Keratinocyte (primary cell): ENCODE data around the gene MAVS.

Experiments
- EZH2 ChIP-seq: IDR thresholded peaks from one replicate; pipeline ENCODE4 v1.6.1; 2012; ENCODE audit warnings: inconsistent platforms, mild to moderate bottlenecking, low read length, moderate library complexity
- TF ChIP-seq, protein P1 (sequence below), 3 experiments: IDR thresholded peaks in 1 of 3; conservative IDR thresholded peaks in 1 of 3; optimal IDR thresholded peaks in 1 of 3; 2 replicates in 2 of 3; 3 replicates in 1 of 3; pipeline versions ENCODE3 to v1.5.1; 2011; ENCODE audit warnings: low read length in 3 of 3, mild to moderate bottlenecking in 3 of 3, moderate library complexity in 2 of 3, control low read depth in 1 of 3, inconsistent platforms in 1 of 3; ENCODE audit not compliant: insufficient read depth in 2 of 3; ENCODE audit errors: extremely low read depth in 1 of 3

DNA sequence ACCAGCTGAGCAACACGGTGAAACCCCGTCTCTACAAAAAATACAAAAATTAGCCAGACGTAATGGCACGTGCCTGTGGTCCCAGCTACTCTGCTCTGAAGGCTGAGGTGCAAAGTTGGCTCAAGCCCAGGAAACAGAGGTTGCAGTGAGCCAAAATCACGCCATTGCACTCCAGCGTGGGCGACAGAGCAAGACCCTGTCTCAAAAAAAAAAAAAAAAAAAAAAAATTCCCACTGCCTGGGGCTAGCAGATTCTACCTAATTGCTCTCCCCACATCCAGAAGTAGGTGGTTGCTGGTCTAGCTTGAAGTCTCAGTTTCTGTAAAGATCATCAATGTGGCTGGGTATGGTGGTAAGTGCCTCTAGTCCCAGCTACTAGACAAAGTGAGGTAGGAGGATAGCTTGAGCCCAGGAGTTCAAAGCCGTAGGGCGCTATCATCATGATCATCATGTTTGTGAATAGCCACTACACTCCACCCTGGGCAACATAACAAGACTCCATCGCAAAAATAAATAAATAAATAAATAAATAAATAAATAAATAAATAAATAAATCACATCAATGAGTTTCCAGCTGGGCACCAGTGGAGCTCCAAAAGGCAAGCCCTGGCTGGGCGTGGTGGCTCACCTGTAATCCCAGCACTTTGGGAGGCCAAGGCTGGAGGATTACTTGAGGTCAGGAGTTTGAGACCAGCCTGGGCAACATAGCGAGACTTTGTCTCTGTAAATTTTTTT is 32.6 kb upstream of the MAVS start:
- TF ChIP-seq, protein P1, sequence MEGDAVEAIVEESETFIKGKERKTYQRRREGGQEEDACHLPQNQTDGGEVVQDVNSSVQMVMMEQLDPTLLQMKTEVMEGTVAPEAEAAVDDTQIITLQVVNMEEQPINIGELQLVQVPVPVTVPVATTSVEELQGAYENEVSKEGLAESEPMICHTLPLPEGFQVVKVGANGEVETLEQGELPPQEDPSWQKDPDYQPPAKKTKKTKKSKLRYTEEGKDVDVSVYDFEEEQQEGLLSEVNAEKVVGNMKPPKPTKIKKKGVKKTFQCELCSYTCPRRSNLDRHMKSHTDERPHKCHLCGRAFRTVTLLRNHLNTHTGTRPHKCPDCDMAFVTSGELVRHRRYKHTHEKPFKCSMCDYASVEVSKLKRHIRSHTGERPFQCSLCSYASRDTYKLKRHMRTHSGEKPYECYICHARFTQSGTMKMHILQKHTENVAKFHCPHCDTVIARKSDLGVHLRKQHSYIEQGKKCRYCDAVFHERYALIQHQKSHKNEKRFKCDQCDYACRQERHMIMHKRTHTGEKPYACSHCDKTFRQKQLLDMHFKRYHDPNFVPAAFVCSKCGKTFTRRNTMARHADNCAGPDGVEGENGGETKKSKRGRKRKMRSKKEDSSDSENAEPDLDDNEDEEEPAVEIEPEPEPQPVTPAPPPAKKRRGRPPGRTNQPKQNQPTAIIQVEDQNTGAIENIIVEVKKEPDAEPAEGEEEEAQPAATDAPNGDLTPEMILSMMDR (optimal IDR thresholded peaks at IDR 0.05 in 1 of 3, IDR thresholded peaks at IDR 0.05 in 1 of 3, conservative IDR thresholded peaks at IDR 0.05 in 1 of 3; ENCODE audit: extremely low read depth in 1 of 3, insufficient read depth in 2 of 3, low read length in 3 of 3): no peak
- TF ChIP-seq EZH2: no peak
